HG02678 (cell line): Measurements from ENCODE around the gene DOLPP1.

Experiments used
- ATAC-seq: cut with Tn5 transposase; IDR thresholded peaks from one replicate; pipeline ENCODE4 v1.9.1; 2021; ENCODE audit warnings: mild to moderate bottlenecking, moderate library complexity; ENCODE audit not compliant: unreplicated experiment

The DOLPP1 gene

DNA sequence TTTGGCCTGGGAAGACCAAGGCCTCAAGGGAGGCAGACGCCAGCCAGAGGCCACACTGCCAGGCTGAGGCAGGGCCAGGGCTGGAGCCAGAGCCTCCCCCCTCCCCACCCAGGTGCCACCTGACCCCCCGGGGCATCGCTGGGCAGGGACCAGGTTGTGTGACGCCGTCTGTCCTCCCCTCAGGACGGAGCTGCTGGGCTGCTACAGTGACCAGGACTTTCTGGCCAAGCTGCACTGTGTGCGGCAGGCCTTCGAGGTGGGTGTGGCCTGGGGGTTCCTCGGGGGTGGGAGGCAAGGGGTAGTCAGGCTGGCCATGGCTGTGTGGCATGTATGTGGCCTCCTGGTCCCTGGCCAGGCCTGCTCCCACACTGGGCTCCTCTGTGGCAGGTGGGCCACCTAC lies 17.9 kb upstream of the DOLPP1 start:
- no peak for ATAC-seq

DNA sequence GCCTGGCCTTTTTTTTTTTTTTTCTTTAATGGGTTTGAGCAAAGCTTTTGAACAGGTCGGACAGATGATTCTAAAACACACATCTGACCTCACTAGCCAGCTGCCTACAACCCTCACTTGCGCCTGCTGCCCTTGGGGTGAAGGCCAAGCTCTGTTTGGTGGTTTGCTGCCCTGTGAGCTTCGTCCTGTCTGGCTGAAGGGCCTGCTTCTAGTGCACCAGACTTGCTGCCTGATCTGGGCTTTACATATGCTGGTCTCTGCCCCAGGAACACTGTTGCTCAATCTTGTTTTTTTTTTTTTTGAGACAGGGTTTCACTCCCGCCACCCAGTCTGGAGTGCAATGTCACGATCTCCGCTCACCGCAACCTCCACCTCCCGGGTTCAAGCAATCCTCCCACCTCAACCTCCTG lies 16.4 kb upstream of the DOLPP1 start:
- ATAC-seq, result no peak

DNA sequence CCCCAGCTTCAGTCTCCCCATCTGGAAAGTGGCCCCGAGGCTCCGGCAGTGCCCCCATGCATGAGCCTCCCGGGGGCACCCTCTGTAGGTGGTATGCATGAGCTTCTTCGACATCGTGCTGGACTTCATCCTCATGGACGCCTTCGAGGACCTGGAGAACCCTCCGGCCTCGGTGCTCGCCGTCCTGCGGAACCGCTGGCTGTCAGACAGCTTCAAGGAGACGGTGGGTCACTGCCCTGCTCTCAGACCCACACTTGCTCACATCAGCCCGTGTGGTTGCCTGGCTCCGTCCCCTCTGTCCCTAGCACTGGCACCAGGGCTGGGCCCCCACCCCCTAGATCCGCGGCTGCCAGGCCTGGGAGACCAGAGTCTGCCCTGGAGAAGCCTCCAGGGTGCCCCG lies 12.8 kb upstream of the DOLPP1 start:
- no peak for ATAC-seq

DNA sequence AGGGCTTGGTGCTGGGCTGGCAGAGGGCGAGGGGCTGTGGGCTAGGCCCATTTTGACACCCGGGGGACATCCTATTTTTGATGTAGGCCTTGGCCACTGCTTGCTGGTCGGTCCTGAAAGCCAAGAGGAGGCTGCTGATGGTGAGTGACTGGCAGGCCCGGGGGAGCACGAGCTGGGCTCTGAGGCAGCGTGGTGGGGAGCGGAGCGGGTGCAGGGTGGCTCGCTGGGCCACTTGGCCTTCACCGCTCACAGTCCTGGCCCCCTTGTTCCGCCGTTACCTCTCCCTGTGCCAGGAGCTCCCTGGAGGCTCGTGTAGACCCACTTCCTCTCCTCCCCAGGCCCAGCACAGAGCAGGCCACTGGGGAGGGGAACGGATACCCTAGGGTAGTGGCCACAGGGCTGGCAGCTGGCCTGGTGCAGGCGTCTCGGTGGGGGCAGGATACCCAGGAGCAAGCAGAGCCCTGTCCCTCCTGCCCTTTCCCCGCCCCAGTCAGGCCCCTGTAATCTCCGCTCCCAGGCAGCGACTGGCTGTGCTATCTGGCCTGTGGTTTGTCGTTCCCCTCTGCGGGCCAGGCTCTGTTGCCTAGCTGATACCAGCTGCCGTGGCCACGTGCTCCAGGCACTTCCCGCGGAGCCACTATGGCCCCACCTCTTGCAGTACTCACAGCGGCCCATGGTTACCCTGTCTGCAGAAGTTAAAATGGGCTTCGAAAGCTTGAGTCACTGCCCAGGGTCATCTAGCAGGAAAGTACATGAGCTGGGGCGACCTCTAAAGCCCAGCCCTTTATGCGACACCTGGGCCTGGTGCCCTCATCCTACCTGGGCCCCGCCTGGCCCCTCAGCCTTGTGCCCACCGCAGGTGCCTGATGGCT lies 11.7 kb upstream of the DOLPP1 start:
- ATAC-seq, result peak; percentile 83

DNA sequence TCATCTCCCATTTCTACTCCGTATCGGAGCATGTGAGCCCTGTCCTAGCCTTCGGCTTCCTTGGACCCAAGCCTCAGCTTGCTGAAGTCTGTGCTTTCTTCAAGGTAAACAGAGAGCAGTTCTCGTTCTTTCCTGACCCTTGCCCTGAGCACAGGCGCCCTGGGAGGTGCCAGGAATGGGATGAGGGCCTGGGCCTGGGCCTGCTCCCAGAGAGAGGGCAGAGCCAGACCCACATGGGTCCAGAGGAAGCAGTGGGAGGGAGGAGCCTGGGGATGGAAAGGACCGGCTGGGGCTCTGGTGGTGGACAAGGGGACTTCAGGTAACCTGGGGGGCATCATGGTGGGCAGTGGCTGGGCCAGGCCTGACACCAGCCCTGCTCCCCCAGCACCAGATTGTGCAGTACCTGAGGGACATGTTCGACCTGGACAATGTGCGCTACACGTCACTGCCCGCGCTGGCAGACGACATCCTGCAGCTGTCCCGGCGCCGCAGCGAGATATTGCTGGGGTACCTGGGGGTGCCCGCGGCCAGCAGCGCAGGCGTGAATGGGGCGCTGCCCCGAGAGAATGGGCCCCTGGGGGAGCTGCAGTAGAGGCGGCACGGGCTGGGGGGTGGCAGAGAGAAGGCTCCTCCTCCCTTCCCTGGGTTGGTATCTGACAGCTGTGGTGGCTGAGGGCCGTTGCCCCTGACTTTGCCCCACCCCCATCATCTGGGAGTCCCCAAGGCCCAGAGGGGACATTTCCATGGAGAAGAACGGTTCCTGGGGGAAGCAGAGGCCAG lies 10.9 kb upstream of the DOLPP1 start:
- ATAC-seq, result no peak

DNA sequence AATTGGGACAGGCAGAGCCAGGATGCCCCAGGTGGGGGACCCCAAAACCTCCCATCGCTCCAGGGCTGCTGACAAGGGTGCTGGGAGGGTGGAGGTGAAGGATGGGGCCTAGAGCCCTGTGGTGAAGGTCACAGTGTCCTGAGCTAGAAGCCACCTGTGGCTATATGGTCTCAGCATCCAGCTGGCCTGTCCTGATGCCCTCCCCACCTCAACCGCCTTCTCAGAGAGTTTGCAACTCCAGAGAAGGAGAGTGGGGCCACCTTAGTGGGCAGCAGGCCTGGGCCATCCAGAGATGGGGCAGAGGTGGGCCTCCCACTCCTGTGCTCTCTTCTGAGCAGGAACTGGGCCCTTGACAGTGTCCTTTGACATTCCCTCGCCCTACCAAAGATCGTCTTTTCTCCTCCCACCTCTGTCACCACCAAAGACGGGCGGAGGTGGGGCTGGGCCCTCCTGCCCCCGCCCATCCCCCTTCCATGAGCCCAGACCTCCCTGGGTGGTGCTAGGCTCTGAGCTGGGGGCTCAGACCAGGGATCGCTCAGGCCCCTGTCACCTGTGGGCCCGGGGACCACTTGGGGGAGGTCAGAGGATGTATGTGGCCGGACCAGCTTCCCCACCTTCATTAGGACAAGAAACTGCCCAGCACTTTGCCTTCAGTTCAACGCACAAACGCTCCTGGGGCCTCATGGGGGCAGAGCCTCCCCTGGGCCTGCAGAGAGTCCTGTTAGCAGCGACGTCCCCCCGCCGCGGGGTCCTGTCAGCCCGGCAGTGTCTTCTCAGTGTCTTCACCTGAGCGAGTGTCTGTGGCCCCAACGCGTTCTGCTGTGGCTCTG lies 10.0 kb upstream of the DOLPP1 start:
- ATAC-seq, result no peak

GRCh38 chr9:129071526-129072126 lies 9.3 kb upstream of the DOLPP1 start:
- no peak for ATAC-seq

DNA sequence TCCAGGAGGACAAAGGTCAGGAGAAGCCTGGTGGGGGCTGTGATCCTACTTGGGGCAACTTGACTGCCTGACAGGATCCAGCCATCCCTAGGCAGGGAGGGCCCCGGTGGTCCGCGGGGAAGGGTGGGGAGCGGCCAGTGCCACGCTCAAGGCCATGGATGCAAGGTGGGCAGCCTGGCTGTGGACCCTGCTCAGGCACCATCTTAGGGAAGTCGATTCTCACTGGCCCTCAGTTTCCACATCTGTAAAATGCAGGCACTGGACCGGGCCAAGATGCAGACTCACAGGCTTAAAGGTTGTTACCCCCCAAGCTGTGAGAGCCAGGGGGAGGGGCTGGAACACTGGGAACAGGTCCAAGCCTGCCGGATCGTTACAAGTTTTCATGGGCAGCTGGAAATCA lies 8.7 kb upstream of the DOLPP1 start:
- ATAC-seq, result no peak

DNA sequence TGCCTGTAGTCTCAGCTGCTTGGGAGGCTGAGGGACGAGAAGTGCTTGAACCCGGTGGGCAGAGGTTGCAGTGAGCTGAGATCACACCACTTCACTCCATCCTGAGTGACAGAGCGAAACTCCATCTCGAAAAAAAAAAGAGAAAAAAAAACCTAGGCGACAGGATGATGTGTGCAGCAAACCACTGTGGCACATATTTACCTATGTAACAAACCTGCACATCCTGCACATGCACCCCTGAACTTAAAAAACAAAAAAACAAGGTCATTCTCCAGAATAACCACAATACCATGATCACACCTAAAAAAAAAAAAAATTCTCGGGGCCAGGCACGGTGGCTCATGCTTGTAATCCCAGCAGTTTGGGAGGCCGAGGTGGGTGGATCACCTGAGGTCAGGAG lies 7.5 kb upstream of the DOLPP1 start:
- ATAC-seq, result no peak

- ATAC-seq, result no peak
These were observed 6.8 kb upstream of the DOLPP1 start for GRCh38 chr9:129074106-129074505.

DNA sequence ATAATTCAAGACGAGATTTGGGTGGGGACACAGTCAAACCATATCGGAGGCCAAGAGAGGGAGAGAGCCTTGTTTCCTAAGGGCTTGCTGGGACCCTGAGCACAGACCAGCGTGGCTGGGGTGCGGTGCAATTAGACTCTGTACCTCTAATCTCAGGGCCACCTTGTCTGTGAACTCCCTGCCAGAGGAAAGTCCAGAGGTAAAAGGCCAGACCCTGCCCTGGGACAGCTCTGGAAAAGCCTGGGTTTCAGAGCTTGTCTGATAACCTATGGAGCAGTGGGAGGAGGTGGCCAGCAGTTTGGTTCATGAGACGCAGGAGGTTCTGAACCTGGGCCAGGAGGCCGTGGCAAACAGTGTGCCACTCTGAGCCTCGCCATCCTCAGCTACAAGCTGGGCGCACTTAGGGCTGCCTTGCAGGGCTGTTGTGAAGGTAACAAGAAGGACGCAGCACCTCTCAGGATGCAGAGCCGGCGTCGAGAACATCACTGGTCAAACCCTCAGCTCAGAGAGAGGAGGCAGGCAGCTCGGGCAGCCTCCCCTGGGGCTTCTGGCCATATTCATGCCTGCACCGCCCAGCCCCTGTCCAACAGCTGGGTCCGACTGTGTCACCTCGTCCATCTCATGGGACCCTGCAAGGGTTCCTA lies 4.8 kb upstream of the DOLPP1 start:
- ATAC-seq, result no peak

DNA sequence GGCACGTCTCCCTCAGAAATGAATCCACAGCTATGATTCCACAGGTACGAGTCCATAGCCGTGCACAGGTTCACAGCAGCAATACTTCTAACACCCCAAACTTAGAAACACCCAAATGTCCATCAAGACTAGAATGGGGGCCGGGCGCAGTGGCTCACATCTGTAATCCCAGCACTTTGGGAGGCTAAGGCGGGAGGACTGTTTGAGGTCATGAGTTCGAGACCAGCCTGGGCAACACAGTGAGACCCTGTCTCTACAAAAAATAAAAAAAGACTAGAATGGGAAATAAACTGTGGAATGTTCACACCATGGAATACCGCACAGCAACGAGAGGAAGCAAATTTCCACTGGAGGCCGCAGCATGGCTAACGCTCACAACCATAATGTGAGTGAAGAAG lies 4.3 kb upstream of the DOLPP1 start:
- no peak for ATAC-seq

GRCh38 chr9:129077236-129077635 lies 3.7 kb upstream of the DOLPP1 start:
- ATAC-seq, result no peak

DNA sequence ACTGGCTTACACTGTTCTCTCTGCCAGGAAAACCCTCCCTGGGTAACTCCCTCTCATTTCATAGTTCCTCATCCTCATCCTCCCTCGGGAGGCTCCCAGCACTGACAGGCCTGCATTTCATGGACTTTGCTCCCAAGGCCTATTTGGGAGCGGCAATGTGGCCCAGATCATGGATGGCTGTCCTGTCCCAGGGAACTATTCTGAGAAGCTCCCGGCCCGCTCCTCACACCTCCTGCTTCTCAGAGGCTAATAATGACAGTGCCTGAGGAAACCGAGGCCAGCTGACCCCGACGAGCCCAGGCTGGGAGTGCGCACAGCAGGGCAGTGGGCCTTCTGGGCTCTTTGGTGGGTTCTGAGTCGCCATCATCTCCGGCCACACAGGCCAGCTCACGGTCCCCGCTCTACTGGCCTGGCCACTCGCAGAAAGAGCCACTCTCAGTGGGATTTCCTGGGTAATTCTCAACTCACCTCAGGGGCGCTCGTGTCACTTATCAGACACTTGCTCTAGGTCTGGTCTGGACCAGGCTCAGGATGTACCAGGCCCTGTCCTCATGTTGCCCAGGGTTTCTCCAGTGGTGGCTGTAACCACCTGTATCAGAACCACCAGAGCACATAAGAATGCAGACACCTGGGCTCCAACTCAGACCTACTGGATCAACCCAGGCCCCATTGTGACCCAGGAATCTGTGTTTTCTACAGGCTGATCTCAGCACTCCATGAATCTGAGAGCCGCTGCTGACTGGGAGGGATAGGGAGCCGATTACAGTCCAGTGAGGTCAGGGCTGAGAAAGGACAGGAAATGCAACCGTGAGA lies 2.0 kb upstream of the DOLPP1 start:
- ATAC-seq, result no peak

DNA sequence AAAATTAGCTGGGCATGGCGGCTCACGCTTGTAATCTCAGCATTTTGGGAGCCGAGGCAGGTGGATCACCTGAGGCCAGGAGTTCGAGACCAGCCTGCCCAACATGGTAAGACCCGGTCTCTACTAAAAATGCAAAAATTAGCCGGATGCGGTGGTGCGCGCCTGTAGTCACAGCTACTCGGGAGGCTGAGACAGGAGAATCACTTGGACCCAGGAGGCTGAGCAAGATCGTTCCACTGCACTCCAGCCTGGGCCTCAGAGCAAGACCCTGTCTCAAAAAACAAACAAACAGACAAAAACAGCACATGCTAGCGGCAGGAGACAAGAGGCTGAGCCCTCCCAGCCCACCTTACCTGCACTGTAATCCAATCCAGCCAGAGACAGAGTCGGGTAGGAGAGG lies 1.1 kb upstream of the DOLPP1 start:
- no peak for ATAC-seq

DNA sequence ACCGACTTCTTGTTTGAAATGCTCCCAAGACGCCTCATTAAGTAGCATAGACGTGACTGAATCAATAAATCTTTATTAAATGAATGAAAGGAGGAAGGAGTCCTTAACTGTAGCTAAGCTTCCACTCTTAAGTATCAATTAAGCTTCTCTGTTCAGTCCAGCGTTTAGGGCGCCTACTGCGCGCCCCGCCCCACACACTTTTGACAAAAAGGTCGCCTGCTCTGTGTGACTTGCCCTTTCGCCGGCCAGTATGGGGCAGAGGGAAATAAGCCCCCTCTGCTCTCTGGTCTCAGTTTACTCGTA lies 662 bp upstream of the DOLPP1 start:
- no peak for ATAC-seq

GRCh38 chr9:129081388-129081904 lies 535 bp downstream of the DOLPP1 start:
- ATAC-seq, result no peak

- no peak for ATAC-seq
These were observed 3.2 kb downstream of the DOLPP1 start for GRCh38 chr9:129084087-129084486.

DNA sequence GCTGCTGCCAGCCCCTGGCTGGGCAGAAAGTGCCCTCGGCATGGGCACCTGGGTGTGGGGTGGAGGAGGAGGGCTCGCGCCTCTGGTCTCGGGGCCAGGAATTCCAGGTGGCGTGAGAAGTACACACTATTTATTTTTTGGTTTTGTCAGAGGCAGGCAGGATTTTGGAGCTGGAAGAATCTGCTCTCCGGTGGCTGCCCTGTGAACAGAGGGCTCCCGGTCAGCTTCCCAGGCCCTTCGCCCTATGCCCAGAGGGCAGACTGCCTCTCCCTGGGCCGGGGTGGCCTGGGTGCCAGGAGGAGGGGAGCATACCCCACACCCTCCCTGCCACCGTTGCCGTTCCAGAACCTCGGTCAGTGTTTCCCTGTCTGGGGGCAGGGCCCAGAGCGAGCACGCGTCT lies 8.3 kb downstream of the DOLPP1 start:
- no peak for ATAC-seq
